HTR-8/SVneo (cell line): ENCODE results near the gene BAHCC1.
A peak's percentile ranks its signal among the peaks of the same experiment; 100 is the strongest.

Source experiments
- DNase-seq: peaks from one replicate; pipeline ENCODE4 v3.0.0; 2011; ENCODE audit warnings: low spot score, mixed read lengths; ENCODE audit not compliant: insufficient read length
- FAIRE-seq: peaks from 2 replicates; lab custom pipeline; 2011; peaks lifted over from hg19 to GRCh38; lab: Jason Lieb, UNC

Gene BAHCC1

DNA sequence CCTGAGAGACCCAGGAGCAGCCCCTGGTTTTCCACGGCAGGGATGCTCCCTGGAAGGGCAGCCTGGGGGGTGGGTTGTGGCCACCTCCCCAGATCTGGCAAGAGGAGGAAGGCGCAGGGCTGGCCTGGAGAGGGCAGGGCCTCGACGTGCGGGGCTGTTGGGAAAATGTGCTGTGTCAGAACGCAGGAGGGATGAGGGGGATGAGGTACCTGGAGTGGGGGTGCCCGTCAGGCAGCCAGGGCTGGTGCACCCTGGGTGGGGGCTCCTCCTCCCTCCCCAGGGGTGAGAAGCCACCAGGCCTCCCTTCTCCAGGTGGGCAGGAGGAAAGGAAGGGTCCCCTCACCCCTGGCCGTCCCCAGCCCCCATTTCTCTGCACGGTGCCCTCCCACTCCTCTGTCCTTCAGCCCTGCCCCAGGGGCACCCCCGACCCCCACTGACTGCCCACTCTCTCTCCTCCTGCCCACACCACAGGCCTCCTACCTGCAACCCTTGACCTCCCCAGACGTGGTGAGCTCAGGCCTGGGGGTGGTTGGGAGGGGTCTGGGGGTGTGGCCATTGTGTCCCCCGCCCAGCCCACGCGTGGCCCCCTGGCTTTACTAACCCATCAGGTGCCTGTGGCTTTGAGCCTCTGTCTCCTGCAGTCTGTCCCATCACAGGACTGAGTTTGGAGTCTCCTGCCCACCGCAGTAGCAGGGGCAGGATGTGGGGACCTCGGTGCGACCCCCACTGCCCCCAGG is 39.6 kb downstream of the BAHCC1 start:
- FAIRE-seq (no peak), DNase-seq (no peak)

- no peak for FAIRE-seq
- no peak for DNase-seq
These were observed 40.5 kb downstream of the BAHCC1 start for GRCh38 chr17:81435652-81436293.

DNA sequence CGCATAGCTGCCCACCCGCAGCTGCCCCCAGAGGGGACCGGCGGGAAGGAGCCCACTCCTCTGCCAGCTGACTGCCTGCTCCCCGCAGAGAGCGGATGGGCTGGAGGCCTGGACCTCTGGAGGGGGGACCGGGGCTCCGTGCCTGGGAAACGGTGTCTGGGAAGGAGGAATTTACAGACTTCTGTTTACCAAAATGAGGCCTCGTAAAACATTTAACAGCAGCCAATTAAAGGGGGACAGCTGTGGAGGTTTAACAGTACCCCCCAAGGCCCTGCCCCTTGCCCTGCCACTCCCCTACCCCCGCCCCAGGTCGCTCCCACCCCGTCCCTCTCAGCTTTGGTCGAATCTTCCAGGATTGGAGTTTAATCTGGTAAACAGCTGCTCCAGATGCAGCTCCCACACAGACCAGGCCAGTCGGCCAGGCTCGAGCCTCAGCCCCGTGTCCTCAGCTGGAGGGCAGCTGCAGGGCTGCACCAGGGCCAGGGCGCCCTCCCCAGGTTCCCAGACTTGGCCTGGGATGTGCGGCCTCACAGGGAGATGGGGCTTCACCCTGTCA is 41.1 kb downstream of the BAHCC1 start:
- FAIRE-seq (no peak), DNase-seq (no peak)

DNA sequence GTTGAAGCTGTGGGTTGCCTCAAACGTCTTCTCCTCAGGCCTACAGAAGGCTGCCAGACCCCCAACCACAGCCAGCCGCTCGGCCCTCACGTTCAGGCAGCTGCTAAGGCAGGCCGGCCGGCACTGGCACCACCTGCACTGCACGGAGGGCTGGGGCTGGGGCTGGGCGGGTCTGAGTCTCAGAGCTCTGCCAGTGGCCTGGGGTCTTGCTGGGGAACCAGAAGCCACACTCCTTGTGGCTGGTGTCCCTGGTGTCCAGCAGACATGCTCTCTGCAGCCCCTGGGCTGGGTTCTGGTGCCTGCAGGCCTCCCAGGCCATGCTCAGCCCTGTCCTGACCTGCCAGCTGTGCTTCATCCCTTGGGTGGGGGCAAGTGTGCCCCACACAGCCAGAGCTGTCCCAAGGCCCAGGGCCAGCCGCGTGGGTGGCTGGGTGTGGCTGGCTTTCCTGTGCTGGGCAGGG is 42.0 kb downstream of the BAHCC1 start:
- FAIRE-seq (peak; percentile 13), DNase-seq (no peak)

DNA sequence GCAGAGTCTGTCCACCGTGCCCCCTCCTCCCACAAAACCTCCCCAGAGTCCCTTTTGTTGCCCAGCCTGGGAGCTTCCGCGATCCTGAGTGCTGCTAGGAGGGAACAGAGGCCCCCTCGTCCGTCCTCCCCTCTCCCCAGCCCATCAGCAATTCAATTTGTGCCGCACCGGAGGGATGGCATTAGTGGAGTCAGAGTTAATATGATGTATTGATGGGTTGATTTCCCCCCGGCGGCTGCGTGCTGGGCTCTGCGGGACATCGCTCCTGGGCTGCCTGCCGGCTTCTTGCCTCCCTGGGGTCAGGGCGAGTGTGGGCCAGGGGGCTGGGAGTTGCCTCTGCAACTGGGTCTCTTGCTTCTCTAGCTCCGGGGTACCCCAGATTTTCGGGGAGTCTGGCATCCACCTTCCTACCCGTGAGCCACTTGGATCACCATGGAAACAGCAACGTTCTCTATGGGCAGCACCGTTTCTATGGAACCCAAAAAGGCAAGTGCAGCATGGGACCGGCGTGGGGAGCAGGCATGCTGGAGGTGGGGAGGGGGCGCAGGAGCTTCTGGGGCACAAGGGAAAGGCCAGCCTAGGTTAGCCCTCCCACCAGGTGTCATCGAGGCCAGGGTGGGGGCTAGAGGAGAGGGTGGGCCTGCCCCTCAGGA is 42.9 kb downstream of the BAHCC1 start:
- no peak for DNase-seq
- no peak for FAIRE-seq

GRCh38 chr17:81438688-81439087 is 43.4 kb downstream of the BAHCC1 start:
- FAIRE-seq (no peak), DNase-seq (no peak)

DNA sequence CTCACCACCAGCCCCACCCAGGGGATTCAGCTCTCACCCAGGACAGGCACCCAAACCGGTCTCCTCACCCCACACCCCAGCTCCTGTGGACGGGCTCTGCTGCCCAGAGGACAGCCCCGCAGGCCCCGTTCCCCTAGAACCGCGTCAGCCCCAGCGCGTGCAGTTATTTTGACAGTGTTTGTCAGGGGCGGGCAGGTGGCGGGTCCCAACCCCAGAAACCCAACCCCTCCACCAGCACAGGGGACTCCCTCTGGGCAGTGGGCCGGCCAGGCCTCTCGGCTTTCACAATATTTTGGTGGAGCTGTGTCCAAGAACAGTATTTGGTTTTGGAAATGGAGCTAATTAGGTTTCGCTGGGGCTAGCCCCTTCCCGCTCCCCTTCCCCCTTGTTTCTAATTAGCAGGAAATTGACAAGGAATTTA is 44.8 kb downstream of the BAHCC1 start:
- FAIRE-seq (no peak), DNase-seq (no peak)

- DNase-seq = peak; percentile 37
- FAIRE-seq = no peak
These were observed 45.4 kb downstream of the BAHCC1 start for GRCh38 chr17:81440511-81441244.

DNA sequence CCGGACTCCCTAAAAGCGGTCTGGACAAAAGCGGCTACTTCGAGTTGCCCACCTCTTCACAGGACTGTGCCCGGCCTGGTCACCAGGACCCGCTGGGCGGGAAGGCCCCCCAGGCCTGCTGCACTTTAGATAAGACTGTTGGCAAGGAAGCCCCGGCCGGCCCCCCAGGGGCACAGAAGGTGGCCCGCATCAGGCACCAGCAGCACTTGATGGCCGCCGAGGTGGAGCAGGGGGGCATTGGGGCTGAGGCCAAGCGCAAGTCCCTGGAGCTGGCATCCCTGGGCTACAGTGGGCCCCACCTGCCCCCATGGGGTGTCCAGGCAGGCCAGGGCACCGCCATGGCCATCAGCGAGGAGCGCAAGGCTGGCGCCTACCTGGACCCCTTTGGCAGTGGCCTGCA is 47.5 kb downstream of the BAHCC1 start:
- FAIRE-seq (no peak), DNase-seq (no peak)

DNA sequence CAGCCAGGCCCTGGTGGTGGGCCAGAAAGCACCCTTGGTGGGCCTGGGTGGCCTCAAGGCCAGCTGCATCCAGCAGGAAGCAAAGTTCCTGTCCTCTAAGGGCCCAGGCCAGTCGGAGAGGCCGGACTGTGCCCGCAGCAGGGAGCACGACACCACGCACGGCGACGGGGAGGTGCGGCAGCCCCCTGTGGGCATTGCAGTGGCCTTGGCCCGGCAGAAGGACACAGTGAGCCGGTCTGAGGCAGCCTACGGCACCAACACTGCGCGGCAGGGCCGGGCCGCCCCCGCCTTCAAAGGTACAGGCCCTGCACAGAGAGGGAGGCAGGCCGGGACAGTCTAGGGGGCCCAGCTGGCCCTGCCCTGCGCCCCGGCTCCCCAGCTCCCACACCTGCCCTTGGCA is 48.0 kb downstream of the BAHCC1 start:
- FAIRE-seq (no peak), DNase-seq (no peak)

DNA sequence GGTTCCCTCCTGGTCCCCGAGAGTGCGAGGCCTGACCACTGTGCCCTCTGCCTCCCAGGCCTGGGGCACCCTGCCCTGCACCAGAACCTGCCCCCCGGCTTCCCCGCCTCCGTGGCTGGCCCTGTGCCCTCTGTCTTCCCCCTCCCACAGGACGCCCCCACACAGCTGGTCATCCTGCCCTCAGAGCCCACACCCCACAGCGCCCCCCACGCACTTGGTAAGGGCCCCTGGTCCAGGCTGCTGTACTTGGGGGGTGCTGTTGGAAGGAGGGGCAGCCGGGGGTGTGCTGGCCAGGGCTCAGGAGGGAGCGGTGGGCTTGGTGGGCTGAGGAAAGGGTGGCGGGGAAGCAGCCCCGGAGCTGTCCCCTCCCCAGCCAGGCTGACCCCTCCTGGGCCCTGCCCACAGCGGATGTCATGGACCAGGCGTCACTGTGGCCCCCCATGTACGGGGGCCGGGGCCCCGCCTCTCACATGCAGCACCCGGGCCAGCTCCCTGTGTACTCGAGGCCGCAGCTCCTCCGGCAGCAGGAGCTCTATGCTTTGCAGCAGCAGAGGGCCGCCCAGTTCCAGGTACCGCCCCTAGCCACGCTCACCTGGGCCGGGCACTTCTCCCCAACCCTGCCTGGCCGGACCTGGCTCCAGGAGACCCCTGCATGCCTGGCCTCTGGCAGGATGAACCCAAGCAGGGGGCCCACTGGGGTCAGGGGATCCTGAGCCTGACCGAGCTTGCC is 49.5 kb downstream of the BAHCC1 start:
- FAIRE-seq (no peak), DNase-seq (no peak)

DNA sequence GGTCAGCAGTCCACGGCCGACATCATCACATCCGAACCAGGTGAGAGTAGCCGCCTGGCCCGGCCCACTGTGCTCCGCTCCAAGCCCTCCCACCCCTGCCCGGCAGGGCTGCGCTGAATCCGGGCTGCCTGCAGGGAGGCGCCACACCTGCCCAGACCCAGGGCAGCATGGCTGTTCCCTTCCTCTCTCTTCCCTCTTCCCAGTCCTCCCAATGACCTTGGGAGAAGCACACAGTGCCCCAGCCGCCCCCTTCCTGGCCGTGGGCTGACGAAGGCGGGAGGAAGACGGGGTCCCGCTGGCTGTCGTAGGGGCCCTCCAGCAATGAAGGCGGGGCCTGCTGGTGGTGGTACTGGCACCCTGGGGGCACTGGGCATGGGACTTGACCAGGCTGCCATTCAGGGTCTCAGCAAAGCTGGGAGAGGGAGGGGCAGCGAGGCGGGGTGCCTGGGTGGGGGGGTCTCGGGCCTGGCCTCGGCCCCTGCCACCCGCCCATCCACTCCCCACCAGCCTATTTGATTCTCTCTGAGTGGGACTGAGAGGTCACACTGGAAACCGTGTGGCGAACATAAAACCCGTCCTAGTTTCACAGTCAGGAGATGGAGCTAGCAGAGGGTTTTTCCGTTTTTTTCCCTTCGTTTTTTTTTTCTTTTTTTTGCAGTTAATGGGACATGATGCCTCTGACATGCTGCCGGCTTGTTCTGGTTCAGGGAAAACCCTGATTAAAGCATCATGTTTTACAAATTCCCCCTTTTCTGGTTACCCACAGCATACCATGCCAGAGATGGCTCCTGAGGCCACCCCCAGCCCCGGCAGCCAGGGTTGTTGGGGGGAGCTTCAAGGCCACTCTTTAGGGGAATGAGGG is 50.6 kb downstream of the BAHCC1 start:
- FAIRE-seq (no peak), DNase-seq (no peak)

DNA sequence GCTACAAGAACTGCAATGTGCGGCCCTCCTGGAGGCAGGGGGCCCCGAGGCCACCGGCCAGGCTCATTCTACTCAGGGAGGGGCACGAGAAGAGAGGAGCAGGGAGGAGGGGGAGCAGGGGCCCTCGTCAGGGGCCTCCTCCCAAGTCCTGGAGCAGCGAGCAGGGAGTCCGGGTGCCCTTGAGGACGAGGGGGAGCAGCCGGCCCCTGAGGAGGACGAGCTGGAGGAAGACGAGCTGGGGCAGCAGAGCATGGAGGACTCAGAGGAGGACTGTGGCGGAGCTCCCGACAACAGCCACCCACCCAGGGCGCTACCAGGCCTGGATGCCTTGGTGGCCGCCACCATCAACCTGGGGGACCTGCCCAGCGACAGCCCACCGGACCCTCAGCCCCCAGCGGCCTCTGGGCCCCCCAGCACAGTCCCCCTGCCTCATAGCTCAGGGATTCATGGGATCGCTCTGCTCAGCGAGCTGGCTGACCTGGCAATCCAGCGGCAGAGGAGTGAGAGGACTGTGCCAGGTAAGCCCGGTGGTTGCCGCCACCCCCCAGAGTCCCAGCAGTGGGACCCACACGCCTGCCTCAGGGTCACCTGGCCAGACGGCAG is 52.2 kb downstream of the BAHCC1 start:
- DNase-seq (no peak), FAIRE-seq (no peak)

- no peak for FAIRE-seq
These were observed 53.2 kb downstream of the BAHCC1 start for GRCh38 chr17:81448442-81448841.

GRCh38 chr17:81448950-81449349 is 53.7 kb downstream of the BAHCC1 start:
- FAIRE-seq (no peak), DNase-seq (no peak)

More at GRCh38 chr17:81448442-81448841, 53.2 kb downstream of the BAHCC1 start:
- no peak for DNase-seq

DNA sequence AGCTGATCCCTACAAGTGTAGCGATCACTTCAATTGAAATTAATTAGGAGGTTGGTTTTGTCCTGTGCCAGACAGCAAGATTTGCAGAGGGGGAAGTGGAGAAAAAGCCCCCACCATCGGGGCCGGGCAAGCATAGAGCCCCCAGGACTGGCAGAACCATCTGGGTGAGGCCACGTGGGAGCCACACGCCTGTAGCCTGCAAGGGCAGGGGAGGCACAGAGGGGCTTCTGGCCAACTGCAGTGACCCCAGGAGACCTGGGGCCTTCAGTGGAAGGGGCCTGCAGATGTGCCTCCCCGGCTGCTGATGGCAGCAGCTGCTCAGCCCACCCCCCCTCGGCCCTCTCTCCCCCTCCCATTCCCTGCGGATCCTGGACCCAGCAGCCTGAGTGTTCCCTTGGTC is 54.1 kb downstream of the BAHCC1 start:
- no peak for DNase-seq
- no peak for FAIRE-seq

DNA sequence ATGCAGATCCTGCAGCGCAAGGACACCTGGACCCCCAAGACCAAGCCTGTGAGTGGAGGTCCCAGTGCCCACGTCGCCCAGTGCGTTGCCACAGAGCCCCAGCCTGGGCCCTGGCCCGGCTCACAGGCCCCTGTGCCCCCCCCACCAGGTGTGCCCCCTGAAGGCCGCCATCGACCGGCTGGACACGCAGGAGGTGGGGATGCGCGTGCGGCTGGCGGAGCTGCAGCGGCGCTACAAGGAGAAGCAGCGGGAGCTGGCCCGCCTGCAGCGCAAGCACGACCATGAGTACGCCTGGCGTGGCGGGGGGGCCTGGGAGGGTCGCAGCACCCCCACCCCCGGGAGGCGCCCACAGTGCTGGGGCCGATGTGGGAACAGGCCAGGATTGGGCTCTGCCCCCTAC is 56.6 kb downstream of the BAHCC1 start:
- FAIRE-seq (no peak), DNase-seq (no peak)

DNA sequence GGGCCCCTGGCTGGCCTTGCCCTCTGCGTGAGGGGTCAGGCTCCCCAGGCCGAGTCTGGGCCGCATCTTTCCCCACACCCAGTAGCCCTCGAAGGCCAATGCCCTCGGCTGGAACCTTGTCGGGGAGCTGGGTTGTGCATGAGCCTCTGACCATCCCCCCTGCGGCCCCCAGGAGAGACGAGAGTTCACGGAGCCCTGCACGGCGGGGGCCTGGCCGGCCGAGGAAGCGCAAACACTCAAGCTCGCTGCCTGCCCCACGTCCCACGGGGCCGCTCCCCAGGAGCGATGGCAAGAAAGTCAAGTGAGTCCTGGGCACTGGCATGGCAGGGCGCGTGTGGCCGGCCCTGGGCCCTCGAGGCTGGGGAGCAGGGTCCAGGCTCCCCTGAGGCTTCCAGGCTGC is 57.3 kb downstream of the BAHCC1 start:
- FAIRE-seq = no peak
- DNase-seq = no peak
